ENCODE measurements around the gene ICOS.

GRCh38 chr2:203989521-203989920 lies 53.0 kb downstream of the ICOS start:
- TF ChIP-seq ZNF507 (tag; conservative IDR thresholded peaks at IDR 0.05) (no peak), E2F4 (CRISPR knock-in tag; IDR thresholded peaks at IDR 0.05; ENCODE audit: low read depth) (no peak), BRCA1 (IDR thresholded peaks at IDR 0.05) (no peak), BRCA1 (CRISPR knock-in tag; IDR thresholded peaks at IDR 0.05) (no peak)

All from K562 (cell line).